Stimulated activated CD8-positive, alpha-beta memory T cell treated with anti-CD3 and anti-CD28 coated beads, Interleukin-7, amount 100 ng/mL, for 48 hours (primary cell): ENCODE measurements around the gene PPP1R1C.
"Not testable (repeated sequence)": the region's sequence is repeated elsewhere in the genome, so short reads cannot be mapped to it uniquely, and the experiment has no call there.

Experiments used
- DNase-seq, 2 donors: peaks; one replicate each; pipeline ENCODE4 v3.0.0-alpha.2; 2020; ENCODE audit warnings: low read depth in 1 of 2; ENCODE audit errors: extremely low read depth in 1 of 2

The PPP1R1C gene

DNA sequence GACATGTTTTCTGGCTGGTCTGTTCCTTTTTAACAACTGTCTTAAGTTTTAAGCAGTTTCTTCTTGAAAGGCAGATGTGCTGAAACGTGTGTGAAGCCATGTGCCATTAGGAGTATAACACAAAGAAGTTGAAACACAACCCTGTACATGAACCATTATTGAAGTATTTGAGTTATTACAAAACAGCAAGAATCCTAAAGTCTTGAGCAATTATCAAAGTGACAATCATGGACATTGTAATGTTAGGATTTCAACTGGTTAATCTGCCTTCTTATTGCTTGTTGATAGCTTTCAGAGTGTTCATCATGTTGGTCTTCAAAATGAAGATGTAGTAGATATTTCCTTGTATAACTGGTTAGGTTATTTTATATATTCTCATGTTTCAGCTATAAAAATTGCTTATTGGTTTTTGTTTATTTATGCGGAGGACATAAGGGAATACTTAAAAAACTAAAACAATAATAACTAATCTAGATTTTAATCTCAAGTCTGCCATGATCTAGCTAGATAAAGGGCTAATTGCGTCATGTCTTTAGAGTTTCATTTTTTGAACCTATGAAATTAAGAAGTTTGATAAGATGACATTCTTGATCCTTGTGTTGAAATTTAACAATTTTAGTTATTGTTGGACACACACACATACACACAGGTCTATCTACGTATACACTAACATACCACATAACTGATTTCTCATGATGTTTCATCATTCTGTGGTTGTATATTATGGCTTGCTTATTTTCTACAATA is 21.1 kb downstream of the PPP1R1C start:
- DNase-seq = no peak

DNA sequence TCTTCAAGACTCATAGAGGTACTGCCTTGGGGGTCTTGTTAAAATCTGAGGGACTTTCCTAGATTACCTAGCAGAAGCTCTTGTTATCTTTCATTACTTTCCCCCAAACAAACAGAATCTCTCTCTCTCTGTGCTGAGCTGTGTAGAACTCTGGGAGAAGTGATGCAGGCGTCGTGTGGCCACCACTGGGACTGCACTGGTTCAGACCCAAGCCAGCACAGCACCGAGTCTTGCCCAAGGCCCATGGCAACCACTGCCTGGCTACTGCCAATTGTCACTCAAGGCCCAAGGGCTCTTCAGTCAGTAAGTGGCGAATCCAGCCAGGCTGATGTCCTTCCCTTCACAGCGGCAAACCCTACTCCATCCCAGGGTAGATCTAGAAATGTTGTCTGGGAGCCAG is 28.6 kb downstream of the PPP1R1C start:
- no peak for DNase-seq

DNA sequence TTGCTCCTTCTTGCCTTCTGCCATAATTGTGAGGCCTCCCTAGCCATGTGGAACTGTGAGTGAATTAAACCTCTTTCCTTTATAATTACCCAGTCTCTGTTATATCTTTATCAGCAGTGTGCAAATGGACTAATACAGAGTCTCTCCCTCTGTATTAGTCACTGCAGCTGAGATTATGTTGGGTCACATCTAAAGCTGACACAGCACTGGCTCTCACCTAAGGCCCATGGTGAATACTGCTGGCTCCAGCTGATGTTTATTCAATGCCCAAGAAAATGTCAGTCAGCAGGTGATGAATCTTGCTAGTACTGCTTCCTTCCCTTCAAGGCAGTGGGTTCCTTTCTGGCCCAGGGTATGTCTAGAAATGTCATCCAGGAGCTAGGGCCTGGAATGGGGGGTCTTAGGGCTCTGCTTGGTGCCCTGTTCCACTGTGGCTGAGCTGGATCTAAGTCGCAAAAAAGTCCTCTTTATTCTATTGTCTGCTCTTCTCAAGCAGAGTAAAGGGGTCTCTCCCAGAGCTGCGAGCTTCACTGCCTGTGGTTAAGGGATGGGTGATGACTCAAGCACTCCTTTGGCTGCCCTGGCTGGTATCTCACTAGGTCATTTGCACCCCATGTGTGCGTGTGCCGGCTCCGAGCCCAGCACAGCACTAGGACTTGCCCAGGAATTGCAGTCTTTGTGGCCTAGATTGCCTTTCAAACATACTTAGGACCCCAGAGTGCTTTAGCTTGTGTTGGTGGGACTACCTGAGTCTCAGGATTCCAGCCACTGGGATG is 29.9 kb downstream of the PPP1R1C start:
- no peak for DNase-seq

DNA sequence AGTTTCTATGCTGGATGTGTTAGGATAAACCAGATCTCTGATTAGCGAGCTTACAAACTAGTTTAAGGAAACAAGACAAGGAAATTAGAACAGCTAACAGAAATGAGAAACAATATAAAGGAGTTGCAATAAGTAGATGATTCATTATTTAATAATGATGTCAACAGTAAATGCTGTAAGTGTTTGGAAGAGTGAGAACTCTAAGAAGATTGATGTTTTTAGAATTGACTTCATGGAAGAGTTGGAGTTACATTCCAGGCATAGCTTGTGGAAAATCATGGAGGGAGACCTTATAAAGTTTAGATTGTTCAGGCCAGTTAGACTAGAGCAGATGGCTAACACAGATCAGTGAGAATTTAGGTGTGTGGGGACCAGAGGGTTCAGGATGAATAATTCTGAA is 32.6 kb downstream of the PPP1R1C start:
- no peak for DNase-seq

DNA sequence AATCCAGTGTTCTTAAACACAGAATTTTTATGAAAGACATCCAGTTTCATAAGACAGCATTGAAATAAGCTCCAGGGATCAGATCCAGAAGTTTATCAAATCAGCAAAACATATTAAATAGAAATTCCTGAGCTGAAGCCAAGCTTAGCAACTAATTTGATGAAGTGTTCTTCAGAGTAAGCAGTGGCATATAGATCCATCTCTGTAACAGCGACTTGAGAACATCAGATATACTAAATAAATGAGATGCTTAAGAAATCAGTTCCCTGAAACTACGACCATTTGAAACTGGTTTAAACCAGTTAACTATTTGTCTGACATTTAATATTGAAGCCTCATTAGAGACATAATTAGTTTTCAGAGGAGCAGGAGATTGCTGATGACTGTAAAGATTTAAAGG is 34.1 kb downstream of the PPP1R1C start:
- no peak for DNase-seq

DNA sequence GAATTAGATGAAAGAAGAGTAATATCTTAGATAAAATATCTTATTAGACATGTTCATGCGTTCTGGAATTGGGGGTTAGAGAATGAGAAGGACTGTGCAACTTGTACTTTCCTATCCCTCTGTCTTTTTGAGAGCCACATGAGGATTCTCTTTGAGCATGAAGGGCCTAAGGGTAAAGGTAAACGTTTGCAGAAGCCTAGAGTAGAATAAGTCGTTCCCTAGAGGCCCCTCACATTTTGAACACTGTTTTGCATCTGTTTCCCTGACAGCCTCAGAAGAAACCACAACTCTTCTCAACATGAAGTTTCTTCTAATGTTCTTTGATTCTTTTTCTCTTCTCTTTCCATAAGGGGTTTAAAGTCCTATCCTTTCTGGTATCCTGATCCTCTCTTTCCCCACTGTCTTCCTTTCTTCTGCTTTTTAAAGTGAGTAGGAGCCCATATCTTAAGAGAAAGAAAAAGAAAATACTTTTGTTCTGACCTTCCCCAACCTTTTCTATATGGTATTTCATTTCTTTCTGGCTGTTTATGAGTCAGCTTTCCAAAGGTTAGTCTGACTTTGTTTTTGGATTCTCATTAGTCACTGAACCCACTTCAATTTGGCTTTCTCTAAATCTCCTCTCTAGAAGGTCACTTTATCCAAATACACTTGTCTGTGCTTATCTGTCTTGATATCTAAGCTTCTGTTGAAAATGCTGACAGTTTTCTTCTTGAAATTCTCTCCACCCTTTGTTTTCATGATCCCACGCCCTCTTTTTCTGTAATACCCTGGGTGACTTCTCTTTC is 34.8 kb downstream of the PPP1R1C start:
- no peak for DNase-seq

DNA sequence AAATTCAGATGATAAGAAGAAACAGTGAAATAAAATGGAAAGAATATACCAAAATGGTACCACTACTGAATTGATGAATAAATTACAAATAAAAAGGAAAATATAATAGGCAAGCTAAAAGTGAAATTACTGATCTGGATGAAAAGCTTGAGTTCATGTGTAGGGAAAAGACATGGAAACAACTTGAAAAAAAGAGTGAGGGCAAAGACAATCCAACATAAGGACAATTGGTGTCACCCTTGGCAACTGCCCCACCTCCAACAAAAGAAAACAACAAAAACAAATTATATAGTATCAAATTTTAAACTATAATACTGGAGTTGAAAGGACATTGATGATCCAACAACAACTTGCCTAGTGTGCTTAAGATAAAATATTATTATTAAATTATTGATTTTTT is 37.6 kb downstream of the PPP1R1C start:
- DNase-seq = no peak

DNA sequence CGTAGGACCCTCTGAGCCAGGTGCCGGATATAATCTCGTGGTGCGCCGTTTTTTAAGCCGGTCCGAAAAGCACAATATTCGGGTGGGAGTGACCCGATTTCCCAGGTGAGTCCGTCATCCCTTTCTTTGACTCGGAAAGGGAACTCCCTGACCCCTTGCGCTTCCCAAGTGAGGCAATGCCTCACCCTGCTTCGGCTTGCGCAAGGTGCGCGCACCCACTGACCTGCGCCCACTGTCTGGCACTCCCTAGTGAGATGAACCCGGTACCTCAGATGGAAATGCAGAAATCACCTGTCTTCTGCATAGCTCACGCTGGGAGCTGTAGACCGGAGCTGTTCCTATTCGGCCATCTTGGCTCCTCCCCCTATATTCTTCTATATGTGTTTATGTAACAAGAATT is 45.2 kb downstream of the PPP1R1C start:
- DNase-seq = not testable (repeated sequence)

DNA sequence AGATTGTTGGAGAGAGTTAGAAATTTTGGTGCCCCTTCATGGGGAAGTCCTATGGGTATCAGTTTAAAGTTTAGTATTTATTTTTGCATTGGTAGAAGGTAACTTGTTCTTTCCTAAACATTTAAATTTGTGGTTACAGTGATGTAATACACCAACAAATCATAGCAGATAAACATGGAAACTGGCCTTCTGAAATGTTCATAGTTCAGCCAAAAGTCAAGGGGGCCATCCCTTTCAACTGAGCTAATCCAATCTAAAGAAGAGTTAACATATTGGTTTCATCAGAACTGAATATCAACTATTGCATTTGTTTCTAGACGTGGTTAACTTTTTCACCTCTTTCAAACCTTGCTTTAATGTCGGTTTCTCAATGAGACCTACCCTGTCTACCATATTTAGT is 46.3 kb downstream of the PPP1R1C start:
- DNase-seq = no peak

DNA sequence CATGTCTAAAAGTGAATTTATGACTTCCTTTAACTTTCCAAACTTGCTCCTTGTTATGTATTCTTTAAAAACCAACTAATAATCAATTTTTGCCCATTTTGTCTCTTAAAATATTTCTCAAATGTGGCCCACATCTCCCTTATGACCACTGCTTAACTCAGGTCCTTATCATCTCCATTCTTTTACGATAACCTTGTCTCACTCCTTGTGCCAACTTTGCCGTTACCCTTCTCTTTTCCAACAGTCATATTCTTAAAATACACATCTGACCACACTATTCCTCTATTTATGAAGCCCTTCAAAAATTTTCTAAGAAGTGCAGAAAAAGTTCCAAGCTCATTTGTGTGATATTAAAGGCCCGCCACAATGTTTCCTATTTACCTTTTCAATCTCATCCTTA is 47.8 kb downstream of the PPP1R1C start:
- no peak for DNase-seq

DNA sequence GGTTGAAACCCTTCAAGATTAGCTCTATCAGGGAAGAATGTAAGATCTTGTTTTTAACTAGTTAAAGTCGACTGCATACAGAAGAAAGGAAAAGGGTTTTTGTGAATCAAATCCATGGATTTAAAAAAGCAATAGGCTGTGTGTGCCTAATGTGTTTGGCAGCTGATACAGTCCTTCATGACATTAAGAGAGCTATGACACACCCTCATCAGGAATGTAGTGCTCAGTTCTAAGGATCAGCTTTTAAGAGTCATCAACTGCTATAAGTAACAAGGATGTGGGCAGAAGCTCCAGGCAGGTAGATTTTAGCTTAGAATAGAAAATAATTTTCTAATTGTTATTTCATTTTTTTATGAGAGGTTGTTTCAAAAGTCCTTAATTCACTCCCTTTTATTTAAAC is 52.9 kb downstream of the PPP1R1C start:
- DNase-seq = no peak

DNA sequence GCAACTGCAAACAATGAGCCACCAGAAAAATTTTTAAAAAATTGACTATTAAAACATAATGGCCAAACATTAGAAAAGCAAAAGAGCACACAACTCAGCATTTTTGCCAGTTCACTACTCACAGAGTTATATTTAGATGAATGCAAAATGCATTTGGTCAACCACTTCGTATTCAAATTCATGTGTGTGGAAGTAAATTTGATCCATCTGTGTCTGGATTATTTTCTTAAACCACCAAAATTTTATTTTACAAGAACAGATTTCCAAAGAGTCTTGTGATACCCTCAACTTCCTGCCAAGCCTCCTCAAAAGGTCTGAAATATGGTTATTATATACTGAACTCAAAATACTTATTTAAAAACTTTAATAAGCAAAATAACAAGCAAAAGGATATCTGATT is 57.4 kb downstream of the PPP1R1C start:
- DNase-seq = no peak

DNA sequence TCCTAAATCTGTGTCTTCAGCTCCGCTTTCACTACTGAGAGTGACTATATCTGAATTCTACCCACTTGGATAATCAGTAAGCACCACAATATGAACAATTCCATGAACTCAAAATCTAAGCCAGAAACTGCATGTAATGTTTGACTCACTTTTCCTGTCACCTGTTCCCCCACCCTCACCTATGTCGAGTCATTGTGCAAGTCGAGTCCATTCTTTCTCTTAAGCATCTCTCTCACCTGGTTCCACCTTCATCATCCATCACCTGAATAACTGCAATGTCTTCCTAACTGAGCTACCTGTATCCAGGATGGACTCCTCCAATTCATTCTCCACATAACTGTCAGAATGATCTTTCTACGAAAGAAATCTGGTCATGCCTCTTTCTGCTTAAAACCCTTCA is 58.2 kb downstream of the PPP1R1C start:
- no peak for DNase-seq

DNA sequence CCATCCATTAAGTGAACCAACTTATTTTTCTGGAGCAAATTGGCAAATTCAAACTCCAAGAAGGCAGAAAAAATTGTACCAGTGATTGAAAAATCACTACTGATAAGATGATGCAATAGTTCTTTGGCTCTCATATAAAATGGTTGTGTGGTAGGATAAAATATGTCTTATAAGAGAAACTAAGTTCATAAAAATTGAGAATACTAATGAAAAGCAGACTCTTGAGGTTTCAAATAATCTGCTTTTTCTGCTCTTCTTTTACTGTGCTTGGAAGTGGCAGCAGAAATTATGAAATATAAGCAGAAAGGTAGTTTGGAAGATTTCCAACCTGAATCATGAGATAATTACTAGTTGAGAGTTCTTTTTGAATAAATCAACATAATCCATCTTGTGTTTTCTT is 61.9 kb downstream of the PPP1R1C start:
- no peak for DNase-seq

DNA sequence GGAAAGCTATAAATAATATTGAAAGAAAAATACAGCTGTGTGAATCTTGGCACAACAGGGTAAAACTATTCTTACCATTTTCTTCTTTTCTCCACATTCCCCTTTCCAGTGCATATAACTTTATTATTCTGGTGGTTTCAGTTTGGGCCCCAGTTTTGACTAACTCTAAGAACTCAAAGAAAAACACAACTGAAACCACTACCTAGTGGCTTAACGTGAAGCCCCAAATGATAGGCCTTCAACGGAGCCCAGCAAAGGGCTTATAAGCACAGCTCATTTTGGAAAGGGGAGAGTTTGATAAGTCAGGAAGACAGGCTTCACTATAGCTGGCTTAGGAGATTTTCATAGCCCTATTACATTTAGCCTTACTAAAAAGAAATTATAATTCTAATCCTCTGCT is 62.4 kb downstream of the PPP1R1C start:
- DNase-seq = no peak

DNA sequence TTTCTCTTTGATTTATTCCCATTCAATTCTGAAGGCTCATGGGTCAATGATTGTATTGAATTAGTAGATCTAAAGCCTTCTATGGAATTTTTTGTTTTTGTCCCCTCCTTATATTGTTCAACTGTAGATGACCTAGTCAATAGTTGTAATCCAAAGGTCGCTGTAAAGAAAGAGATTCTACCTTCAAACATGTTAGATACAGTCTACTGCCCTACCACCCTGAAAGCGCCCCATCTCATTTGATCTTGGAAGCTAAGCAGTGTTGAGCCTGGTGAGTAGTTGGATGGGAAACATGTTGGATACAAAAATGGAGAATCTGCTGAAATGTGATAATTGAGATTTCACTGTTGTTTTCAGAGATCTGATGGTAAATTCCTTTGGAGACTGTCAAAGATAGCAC is 63.0 kb downstream of the PPP1R1C start:
- DNase-seq = no peak

DNA sequence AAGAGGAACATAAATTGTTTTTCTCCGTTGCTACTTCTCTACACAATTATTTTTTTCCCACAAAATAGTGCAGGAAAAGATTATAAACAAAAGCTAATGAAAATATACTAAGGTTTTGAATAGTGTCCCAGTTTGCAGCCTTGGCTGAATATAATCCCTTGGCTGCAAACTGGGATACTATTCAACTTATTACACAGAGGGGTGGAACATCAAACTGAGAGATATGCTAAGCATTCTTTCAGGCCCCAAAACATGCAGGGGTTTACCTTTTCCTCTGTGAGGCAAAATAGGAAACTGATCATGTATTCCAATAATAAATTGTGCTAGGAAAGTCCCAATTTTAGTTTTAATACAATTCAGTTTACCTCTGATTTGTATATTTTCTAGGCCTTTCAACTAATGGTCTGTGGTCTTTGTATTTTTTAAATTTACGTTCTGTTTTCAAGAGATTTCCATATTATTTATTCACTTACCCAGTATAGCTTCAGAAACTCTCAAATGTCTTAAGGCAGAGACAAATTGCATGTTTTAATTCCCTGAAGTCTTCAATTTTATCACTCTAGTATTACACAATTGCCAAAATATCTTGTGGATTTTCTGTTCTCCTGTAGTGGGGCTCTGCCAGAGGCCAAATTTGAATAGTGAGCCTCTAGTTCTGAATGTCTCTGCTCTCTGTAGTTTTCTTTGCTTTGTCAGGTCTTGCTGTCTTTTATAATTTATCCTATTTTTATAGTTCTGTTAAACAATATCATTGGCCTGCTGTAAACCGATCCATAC is 63.9 kb downstream of the PPP1R1C start:
- DNase-seq = no peak

DNA sequence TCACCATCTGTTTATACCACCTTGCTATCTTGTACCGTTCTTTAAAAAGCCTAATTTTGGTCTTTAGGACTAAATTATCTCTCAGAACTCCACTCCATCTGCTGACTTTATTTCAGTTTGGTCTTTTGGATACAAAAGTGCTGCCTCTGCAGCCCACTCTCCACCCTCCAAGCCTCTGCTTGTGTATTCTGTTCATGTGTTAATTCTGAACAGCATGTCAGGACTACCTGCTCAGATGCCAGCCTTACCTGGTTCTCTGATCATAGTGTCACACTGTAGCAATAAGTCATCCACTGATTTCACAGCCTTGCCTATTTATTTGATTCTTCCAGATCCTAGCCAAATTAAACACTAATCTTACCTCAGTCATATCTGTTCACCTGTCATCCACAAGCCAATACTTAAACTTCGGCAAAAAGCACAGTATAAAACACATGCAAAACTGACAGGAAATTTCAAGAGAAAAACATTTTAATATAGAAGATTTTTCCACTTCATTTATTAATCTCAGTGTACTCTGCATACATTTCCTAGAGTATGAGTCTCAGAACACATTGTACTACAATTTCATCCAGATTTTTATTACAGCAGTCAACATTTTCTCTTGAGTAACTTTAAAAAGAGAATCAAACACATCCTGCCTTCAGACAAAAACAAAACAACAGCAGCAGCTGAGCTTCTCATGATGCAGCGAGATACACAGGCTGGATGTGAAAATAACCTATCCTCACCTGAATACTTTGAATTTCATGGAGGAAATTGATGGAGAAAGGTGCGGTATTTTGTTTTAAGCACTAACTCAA is 64.9 kb downstream of the PPP1R1C start:
- no peak for DNase-seq

DNA sequence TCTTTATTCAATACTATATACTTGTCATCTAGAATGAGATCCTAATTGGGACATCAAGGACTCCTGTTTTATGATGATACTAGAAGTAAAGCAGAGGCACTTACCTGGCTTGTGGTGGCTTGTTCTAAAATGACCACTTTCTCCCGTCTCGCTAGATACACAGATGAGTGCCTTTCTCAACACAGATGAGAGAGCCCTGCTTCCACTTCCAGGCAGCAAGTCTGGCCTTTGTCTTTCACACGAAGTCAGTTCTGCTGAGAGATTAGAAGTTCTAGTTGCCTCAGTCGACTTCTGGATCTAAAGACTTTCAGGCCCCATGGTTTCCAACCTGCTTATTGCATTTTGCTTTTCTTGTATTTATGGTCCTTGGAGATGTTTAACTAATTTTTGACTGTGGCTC is 70.3 kb downstream of the PPP1R1C start:
- DNase-seq = no peak

DNA sequence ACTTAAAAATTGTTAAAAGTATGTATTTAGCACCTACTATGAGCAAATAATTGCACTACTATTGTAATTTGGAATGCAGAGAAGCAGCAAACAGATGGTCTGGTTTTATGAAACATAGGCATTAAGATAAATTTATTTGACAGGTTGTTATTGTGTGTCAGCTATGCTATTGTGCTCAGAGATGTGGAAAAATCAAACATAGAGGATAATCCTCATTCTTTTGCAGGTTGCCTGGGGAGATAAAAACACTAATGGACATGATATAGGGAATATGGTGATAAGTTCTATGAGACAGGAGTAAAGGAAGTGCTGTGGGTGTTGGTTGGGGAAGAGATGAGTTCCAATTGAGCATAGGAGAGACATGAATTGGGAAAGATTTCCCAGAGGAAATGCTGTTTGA is 71.3 kb downstream of the PPP1R1C start:
- DNase-seq = no peak
